ENCODE data around the gene ANTKMT. TPM values are rescaled to one million over a fixed set of nuclear protein-coding genes. Genes with fewer than 3 reads are reported as not detected.

The ANTKMT gene
- total RNA-seq, 1 experiment from 2014 or later, result 55.0 TPM

DNA sequence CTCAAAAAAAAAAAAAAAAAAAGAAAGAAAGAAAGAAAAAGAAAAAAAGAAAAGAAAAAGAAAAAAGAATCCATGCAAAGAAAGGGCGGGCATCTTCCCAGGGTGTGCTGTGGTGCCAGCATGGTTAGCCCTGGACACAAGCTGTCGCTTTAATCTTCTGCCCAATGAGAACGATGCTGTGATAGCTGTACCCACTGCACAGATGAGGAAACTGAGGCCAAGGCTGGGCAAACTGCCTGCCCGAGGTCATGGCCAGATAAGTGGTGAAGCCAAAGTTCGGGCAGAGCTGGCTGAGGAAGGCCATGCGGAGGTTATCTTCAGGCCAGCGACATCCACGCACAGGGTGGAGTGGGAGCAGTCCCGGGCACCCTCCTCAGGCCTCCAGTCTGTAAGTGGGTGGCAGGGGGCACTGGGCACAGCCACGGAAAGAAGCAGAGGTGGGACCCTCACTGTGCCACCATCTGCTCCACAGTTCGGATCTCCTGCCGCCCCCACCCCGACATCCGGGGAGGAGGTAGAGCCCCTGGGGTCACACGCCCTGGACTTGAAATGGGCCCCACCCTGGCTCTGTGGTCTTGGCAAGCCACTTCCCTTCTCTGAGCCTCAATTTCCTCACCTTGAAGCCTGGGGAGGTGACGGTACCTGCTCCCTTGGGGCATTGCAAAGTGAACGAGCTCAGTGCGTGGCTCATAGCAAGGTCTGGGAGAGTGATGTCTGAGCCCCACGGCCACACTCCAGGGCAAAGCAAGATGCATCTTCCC lies 21.9 kb upstream of the ANTKMT start:
- TF ChIP-seq EZH2 (IDR thresholded peaks at IDR 0.05; ENCODE audit: low read depth), result no peak
- Histone ChIP-seq H3K27me3 (ENCODE audit: insufficient read depth, low read depth) (peaks cover 36% of the 10 kb centered on the region), H3K36me3 (ENCODE audit: low read depth) (no peaks in the 10 kb centered on the region), H3K4me3 (no peak overlapping the region), H3K4me1 (replicated peaks; ENCODE audit: insufficient read depth) (no peaks in the 10 kb centered on the region; the same call in 1 of the 2 replicates), H3K9me3 (ENCODE audit: insufficient read depth, low read depth) (no peaks in the 10 kb centered on the region), H2AFZ (no peak overlapping the region), H3K9me2 (ENCODE audit: insufficient read depth) (no peaks in the 10 kb centered on the region), H3K79me2 (ENCODE audit: low read depth) (no peaks in the 10 kb centered on the region), H3K4me2 (no peak overlapping the region), H3F3A (ENCODE audit: insufficient read depth, low read depth) (no peaks in the 10 kb centered on the region), H4K20me1 (ENCODE audit: insufficient read depth) (0 out of 2 replicates have a peak, but pooled peaks cover 4% of the 10 kb centered on the region), H3K27ac (no peak overlapping the region)
- intact Hi-C loops (cut with micrococcal nuclease; ENCODE audit: unreplicated experiment), result no loop called here
- CTCF ChIA-PET, result interaction anchor here (0.7 kb wide), 1 partner anchor 86 kb away, joined by 4 read pairs; no protein-coding TSS in a partner anchor
- no peak for DNase-seq
- POLR2A ChIA-PET (ENCODE audit: unreplicated experiment), result no interaction called here
- BruUV-seq (replicated peaks), result no TSS peak

DNA sequence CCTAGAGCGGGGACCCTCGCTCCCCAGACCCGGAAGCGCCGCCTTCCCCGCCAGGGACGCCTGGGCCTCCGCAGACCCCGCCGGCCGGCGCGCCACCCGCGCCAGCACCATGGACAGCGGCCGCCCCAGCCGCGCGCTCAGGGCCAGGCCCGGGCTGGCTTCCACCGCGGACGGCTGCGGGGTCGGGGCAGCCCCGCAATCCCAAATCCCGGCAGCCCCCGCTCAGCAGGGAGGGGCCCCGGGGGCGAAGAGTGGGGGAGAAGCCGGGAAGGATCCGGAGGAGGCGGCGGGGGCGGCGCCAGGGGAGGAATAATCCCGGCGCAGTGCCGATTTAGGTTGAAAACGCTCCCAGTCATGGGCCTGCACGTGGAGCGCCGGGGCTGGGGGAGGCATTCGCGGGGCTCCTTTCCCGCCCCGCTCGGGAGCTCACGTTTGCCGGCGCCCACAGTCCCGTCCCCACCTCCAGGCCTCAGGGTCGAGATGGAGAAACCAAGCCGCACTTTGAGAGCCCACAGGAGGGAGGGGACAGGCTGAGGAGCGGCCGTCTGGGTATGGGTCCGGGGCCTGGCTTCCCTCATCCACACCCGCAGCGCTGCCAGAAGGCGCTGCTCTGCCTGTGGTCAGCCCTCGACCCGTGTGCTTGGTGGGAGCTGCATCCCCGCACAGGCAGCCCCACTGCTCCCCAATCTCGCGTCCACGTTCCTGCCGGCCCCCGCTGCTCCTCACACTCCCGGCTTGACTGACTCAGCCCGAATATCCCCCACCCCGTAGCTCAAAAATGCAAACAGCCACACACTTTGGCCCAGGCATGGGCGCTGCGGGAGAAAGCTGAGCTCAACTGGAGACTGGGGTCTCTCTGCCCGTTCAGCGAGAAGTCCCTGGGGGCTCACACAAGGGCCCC lies 20.0 kb upstream of the ANTKMT start:
- Histone ChIP-seq H3K36me3 (ENCODE audit: low read depth) (no peaks in the 10 kb centered on the region), H3K79me2 (ENCODE audit: low read depth) (no peaks in the 10 kb centered on the region), H3K9me2 (ENCODE audit: insufficient read depth) (no peaks in the 10 kb centered on the region), H3K9me3 (ENCODE audit: insufficient read depth, low read depth) (no peaks in the 10 kb centered on the region), H3K27me3 (ENCODE audit: insufficient read depth, low read depth) (peaks cover 45% of the 10 kb centered on the region), H3K4me3 (no peak overlapping the region), H3K27ac (no peak overlapping the region), H2AFZ (no peak overlapping the region), H3F3A (ENCODE audit: insufficient read depth, low read depth) (no peaks in the 10 kb centered on the region), H4K20me1 (ENCODE audit: insufficient read depth) (0 out of 2 replicates have a peak, but pooled peaks cover 4% of the 10 kb centered on the region), H3K4me1 (replicated peaks; ENCODE audit: insufficient read depth) (no peaks in the 10 kb centered on the region; the same call in 1 of the 2 replicates), H3K4me2 (no peak overlapping the region)
- no TSS peak for BruUV-seq (replicated peaks)
- intact Hi-C loops (cut with micrococcal nuclease; ENCODE audit: unreplicated experiment), result no loop called here
- CTCF ChIA-PET, result interaction anchor here (1.5 kb wide), 1 partner anchor 12 kb away, joined by 3 read pairs; no protein-coding TSS in a partner anchor
- DNase-seq, result no peak
- POLR2A ChIA-PET (ENCODE audit: unreplicated experiment), result no interaction called here
- TF ChIP-seq, protein P1, sequence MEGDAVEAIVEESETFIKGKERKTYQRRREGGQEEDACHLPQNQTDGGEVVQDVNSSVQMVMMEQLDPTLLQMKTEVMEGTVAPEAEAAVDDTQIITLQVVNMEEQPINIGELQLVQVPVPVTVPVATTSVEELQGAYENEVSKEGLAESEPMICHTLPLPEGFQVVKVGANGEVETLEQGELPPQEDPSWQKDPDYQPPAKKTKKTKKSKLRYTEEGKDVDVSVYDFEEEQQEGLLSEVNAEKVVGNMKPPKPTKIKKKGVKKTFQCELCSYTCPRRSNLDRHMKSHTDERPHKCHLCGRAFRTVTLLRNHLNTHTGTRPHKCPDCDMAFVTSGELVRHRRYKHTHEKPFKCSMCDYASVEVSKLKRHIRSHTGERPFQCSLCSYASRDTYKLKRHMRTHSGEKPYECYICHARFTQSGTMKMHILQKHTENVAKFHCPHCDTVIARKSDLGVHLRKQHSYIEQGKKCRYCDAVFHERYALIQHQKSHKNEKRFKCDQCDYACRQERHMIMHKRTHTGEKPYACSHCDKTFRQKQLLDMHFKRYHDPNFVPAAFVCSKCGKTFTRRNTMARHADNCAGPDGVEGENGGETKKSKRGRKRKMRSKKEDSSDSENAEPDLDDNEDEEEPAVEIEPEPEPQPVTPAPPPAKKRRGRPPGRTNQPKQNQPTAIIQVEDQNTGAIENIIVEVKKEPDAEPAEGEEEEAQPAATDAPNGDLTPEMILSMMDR (conservative IDR thresholded peaks at IDR 0.05), result no peak
- no peak for TF ChIP-seq EZH2 (IDR thresholded peaks at IDR 0.05; ENCODE audit: low read depth)

DNA sequence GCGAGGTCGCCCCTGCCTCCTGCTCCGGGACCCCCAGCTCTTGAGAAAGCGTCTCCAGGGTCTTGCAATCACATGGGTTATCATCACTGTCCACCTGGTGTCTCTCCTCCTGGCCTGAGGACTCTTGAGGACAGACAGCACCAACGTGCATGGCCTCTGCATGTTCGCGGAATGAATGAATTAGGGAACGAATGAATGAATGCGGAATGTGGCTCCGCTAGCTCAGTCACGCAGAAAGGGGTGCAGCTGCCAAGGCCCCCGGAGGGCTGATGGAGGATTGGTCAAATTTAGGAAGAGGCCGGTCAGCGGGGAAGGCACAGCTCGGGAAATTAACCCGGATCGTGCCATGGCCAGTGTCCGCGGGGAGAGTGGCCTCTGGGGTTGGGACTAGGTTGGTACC lies 18.6 kb upstream of the ANTKMT start:
- 0 out of 2 replicates have a peak, but pooled peaks cover 4% of the 10 kb centered on the region for H4K20me1 ChIP-seq (ENCODE audit: insufficient read depth)

More for the DNA sequence above, 18.6 kb upstream of the ANTKMT start:
- no TSS peak for BruUV-seq (replicated peaks)
- H3K27ac ChIP-seq, result no peak overlapping the region
- POLR2A ChIA-PET (ENCODE audit: unreplicated experiment), result no interaction called here
- no peak overlapping the region for H3K4me2 ChIP-seq
- H3K27me3 ChIP-seq (ENCODE audit: insufficient read depth, low read depth), result peaks cover 57% of the 10 kb centered on the region
- no peak for DNase-seq
- no peak overlapping the region for H2AFZ ChIP-seq
- intact Hi-C loops (cut with micrococcal nuclease; ENCODE audit: unreplicated experiment), result no loop called here
- TF ChIP-seq EZH2 (IDR thresholded peaks at IDR 0.05; ENCODE audit: low read depth), result no peak
- TF ChIP-seq, protein P1 (conservative IDR thresholded peaks at IDR 0.05), result no peak
- peaks cover 6% of the 10 kb centered on the region; the same call in 1 of the 2 replicates for H3F3A ChIP-seq (ENCODE audit: insufficient read depth, low read depth)
- no peaks in the 10 kb centered on the region for H3K9me3 ChIP-seq (ENCODE audit: insufficient read depth, low read depth)
- CTCF ChIA-PET, result interaction anchor here (1.5 kb wide), 1 partner anchor 10 kb away, joined by 3 read pairs; no protein-coding TSS in a partner anchor
- no peaks in the 10 kb centered on the region for H3K36me3 ChIP-seq (ENCODE audit: low read depth)
- no peak overlapping the region for H3K4me3 ChIP-seq
- no peaks in the 10 kb centered on the region for H3K9me2 ChIP-seq (ENCODE audit: insufficient read depth)
- H3K4me1 ChIP-seq (replicated peaks; ENCODE audit: insufficient read depth), result no peaks in the 10 kb centered on the region; the same call in 1 of the 2 replicates
- no peaks in the 10 kb centered on the region for H3K79me2 ChIP-seq (ENCODE audit: low read depth)

All from PC-9 (cell line).